Measurements from ENCODE around the gene AKAP12.

DNA sequence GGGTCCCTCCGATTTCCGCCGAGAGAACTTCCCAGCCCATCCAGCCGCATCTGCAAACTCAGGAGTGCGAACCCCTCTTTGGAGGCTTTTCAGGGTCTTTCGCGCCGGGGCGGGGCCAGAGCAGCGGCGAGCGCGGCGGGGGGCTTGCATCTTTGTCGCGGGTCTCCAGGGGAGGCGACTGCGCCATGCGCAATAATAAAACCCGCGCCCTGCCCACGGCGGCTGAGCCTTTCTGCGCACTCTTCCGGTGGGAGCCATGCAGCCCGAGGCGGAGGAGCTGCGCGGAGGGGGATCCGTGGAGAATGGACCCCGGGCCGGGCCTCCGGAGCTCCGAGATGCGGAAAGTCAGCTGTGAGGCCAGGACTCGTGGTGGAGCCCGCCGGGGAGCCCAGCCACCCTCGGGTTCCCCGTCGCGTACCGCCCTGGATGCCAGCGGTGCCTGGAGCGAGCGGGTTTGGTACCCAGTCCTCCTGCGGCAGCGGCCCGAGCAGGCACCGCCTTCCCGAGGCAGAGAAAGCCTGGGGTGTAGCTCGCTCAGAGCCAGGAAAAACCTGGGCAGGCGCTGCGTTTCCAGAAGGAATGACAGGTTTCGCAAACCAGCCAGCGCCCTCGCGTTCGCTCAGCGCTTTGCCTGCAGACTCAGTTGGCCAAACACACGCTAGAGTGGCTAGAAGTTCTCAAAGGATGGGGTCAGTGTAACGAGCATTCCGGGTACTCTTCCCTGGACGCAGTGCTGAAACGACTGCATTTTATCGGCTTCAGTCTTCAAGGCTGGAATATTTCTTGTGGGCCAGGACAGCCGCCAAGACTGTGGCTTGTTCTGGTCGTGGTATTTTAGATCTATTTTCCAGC lies 1.2 kb downstream of the AKAP12 start:
- TF ChIP-seq, protein P1, sequence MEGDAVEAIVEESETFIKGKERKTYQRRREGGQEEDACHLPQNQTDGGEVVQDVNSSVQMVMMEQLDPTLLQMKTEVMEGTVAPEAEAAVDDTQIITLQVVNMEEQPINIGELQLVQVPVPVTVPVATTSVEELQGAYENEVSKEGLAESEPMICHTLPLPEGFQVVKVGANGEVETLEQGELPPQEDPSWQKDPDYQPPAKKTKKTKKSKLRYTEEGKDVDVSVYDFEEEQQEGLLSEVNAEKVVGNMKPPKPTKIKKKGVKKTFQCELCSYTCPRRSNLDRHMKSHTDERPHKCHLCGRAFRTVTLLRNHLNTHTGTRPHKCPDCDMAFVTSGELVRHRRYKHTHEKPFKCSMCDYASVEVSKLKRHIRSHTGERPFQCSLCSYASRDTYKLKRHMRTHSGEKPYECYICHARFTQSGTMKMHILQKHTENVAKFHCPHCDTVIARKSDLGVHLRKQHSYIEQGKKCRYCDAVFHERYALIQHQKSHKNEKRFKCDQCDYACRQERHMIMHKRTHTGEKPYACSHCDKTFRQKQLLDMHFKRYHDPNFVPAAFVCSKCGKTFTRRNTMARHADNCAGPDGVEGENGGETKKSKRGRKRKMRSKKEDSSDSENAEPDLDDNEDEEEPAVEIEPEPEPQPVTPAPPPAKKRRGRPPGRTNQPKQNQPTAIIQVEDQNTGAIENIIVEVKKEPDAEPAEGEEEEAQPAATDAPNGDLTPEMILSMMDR (conservative IDR thresholded peaks at IDR 0.05; ENCODE audit: low read depth, low read length): no peak
- TF ChIP-seq EZH2phosphoT487 (IDR thresholded peaks at IDR 0.05; ENCODE audit: borderline replicate concordance, low read length) (no peak), EZH2 (IDR thresholded peaks at IDR 0.05; ENCODE audit: low read length, unreplicated experiment) (no peak)

Data from PC-3 (cell line).